ENCODE measurements around the gene MARVELD3.

- TF ChIP-seq NFIC (IDR thresholded peaks at IDR 0.05) (no peak), ZBTB7A (IDR thresholded peaks at IDR 0.05; ENCODE audit: low read depth) (no peak), YY1 (IDR thresholded peaks at IDR 0.05; ENCODE audit: low read depth) (no peak), RAD21 (IDR thresholded peaks at IDR 0.05; ENCODE audit: low read depth) (no peak), EP300 (IDR thresholded peaks at IDR 0.05; ENCODE audit: borderline replicate concordance) (no peak), TCF12 (IDR thresholded peaks at IDR 0.05; ENCODE audit: low read depth) (no peak), REST (IDR thresholded peaks at IDR 0.05; ENCODE audit: low read depth) (no peak), USF1 (IDR thresholded peaks at IDR 0.05) (no peak), TAF1 (IDR thresholded peaks at IDR 0.05; ENCODE audit: low read depth) (no peak), MAX (IDR thresholded peaks at IDR 0.05) (no peak)
Observed at GRCh38 chr16:71673582-71673973, 47.6 kb downstream of the MARVELD3 start.

All from Ishikawa (cell line).